ENCODE measurements around the gene BMP6. TPM values are rescaled to one million over a fixed set of nuclear protein-coding genes. Genes with fewer than 3 reads are reported as not detected.

Gene BMP6
- total RNA-seq, 4 donors from 2014 or later, result 1.8 to 7.4 (median 3.8) TPM

DNA sequence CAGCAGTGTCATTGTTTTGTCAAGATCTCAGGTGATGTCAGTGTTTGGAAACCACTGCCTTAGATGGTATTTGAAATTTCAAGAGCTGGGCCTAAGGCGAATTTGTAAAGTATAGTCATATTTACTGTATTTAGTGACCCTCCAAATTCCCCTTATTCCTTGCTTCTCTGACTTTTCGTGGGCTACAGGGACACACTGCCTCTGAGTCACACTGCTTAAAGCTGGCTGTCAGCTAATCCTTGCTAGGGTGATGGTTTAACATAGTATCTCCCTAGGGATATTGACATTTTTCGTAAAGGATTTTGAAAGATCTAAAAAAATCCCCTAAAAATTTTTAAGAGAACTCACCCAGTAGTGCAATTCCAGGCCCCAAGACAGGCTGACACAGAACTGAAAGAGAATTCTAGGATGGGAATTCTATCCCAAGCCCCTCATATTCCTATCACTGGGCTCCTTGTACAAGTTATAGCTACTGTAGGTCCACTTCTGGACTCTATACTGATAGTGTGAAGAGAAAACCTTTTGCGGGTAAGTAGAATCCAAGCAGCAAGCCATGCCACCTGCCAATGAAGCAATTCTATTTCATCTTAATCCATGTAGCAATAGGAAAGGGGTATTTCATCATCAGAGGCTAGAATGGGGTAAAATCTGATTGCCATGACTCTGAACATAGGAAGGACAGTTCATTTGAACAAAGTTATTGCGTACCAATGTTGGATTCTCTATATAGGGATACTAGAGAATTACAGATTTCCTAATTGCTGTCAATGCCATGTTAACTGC is 4.3 kb downstream of the BMP6 start:
- Histone ChIP-seq H3K4me1 (peaks cover 37% of the 10 kb centered on the region), H3K36me3 (no peaks in the 10 kb centered on the region), H3K27me3 (peaks cover 87% of the 10 kb centered on the region), H3K9me3 (no peaks in the 10 kb centered on the region), H3K4me3 (no peak overlapping the region), H3K27ac (no peak overlapping the region)
- 86% methylated on average over 5 of the region's 5 CpGs for WGBS
- no peak for DNase-seq (ENCODE audit: low spot score in 2 of 2)
- no peak for TF ChIP-seq EP300 (IDR thresholded peaks at IDR 0.05)

DNA sequence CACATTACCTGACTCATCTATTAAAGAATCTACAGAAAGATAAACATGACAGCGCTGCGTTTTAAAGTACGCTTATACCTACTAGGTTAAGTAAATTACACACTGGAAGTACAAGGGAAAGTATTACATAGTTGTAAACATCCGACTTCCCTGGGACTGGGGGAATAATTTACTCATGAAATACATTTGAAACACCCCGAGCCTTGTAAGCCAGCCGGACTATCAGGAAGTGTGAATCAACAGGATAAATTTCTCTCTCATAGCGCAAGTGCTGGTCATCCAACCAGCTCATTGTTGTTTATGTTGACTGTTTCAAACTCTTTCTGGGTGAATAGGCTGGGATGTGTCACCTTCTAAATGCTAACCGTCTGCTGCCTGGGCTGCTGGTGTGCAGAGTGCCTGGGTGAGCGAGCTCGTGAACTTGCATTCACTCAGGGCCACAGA is 4.9 kb downstream of the BMP6 start:
- Histone ChIP-seq H3K27ac (no peak overlapping the region), H3K4me1 (peaks cover 33% of the 10 kb centered on the region), H3K27me3 (peaks cover 82% of the 10 kb centered on the region), H3K4me3 (no peak overlapping the region), H3K9me3 (no peaks in the 10 kb centered on the region), H3K36me3 (no peaks in the 10 kb centered on the region)
- TF ChIP-seq, protein P1, sequence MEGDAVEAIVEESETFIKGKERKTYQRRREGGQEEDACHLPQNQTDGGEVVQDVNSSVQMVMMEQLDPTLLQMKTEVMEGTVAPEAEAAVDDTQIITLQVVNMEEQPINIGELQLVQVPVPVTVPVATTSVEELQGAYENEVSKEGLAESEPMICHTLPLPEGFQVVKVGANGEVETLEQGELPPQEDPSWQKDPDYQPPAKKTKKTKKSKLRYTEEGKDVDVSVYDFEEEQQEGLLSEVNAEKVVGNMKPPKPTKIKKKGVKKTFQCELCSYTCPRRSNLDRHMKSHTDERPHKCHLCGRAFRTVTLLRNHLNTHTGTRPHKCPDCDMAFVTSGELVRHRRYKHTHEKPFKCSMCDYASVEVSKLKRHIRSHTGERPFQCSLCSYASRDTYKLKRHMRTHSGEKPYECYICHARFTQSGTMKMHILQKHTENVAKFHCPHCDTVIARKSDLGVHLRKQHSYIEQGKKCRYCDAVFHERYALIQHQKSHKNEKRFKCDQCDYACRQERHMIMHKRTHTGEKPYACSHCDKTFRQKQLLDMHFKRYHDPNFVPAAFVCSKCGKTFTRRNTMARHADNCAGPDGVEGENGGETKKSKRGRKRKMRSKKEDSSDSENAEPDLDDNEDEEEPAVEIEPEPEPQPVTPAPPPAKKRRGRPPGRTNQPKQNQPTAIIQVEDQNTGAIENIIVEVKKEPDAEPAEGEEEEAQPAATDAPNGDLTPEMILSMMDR (IDR thresholded peaks at IDR 0.05), result no peak
- no peak for TF ChIP-seq POLR2AphosphoS5 (IDR thresholded peaks at IDR 0.05)
- TF ChIP-seq POLR2A (IDR thresholded peaks at IDR 0.05), result no peak
- TF ChIP-seq EP300 (IDR thresholded peaks at IDR 0.05), result no peak
- DNase-seq (ENCODE audit: low spot score in 2 of 2), result no peak
- WGBS, result 83% methylated on average over 10 of the region's 10 CpGs

DNA sequence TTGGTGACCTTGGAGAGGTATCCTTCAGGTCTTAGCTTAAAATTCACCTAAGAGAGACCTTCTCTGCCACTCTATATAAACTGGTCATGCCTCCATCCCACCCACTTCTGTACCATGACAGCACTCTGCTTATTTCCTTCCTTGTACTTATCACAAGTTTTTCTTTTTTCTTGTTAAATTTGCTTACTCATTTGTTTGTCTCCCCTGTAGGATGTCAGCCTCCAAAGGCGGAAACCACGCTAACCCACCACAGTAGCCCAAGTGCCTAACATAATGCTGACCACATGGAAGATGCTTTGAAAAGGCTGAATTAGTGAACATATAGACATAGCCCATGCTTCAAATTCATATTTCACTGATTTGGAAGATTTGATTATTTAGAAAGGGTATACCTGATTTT is 5.4 kb downstream of the BMP6 start:
- Histone ChIP-seq H3K36me3 (no peaks in the 10 kb centered on the region), H3K4me3 (no peak overlapping the region), H3K27me3 (peaks cover 79% of the 10 kb centered on the region), H3K9me3 (no peaks in the 10 kb centered on the region), H3K4me1 (peaks cover 28% of the 10 kb centered on the region), H3K27ac (no peak overlapping the region)
- TF ChIP-seq EP300 (IDR thresholded peaks at IDR 0.05) (no peak), POLR2AphosphoS5 (IDR thresholded peaks at IDR 0.05) (no peak), POLR2A (IDR thresholded peaks at IDR 0.05) (no peak)
- TF ChIP-seq, protein P1 (IDR thresholded peaks at IDR 0.05), result no peak
- no peak for DNase-seq (ENCODE audit: low spot score in 2 of 2)
- WGBS, result 76% methylated on average over 2 of the region's 2 CpGs

DNA sequence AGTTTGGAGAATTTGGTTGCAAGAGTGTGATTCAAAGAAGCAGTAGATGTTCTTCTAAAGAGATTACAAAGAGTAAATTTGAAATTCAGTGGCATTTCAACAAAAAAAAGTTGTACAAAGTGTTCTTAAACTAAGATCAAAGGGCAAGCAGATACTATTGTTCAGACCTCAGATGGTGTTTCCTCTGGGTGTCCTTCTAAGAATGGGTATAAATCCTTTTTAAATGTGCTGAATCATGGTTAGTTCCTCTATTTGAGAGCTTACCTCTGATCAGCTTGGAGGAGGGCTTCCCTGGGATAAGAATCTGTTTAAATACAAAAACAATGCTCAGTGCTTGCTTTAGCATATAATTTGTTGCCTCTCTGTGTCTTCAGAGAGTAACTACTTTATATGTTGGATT is 6.3 kb downstream of the BMP6 start:
- Histone ChIP-seq H3K4me1 (peaks cover 19% of the 10 kb centered on the region), H3K36me3 (no peaks in the 10 kb centered on the region), H3K27me3 (peaks cover 70% of the 10 kb centered on the region), H3K27ac (no peak overlapping the region), H3K4me3 (no peak overlapping the region), H3K9me3 (no peaks in the 10 kb centered on the region)
- TF ChIP-seq POLR2AphosphoS5 (IDR thresholded peaks at IDR 0.05), result no peak
- TF ChIP-seq, protein P1 (IDR thresholded peaks at IDR 0.05), result no peak
- no peak for TF ChIP-seq EP300 (IDR thresholded peaks at IDR 0.05)
- TF ChIP-seq POLR2A (IDR thresholded peaks at IDR 0.05), result no peak
- DNase-seq (ENCODE audit: low spot score in 2 of 2), result no peak

DNA sequence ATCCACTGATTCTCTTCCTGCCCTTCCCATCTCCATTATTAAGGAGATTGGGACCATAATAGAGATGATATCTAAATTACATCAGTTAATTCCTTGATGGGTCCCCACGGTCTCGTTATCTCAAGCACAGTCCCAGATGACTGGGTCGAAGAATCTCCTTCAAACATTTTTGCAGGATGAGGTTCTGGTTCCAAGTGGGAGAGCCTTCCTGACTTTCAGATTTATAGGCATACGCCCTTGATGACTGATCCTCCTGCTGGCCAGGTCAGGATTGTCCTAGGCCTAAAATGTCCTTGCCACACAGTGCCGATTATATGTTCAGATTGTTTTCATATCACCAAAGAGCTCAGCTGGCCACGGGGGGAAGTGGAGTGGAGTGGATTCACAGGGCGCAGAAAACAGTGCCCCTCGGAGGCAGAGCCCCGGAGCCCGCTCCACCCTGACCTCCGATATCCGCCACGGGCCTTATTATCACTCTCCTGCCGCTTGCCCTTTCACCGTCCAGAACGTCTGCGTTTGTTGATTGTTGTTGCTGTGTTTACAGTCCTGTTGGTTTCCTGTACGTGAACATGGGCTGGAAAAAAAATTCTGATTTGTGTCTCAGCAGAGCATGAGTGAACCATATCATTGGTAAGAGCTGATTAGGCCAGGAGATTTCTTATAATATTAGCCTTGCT is 8.9 kb downstream of the BMP6 start:
- TF ChIP-seq POLR2A (IDR thresholded peaks at IDR 0.05) (no peak), EP300 (IDR thresholded peaks at IDR 0.05) (no peak), POLR2AphosphoS5 (IDR thresholded peaks at IDR 0.05) (no peak)
- TF ChIP-seq, protein P1 (IDR thresholded peaks at IDR 0.05), result no peak
- WGBS, result 84% methylated on average over 18 of the region's 18 CpGs
- no peak for DNase-seq (ENCODE audit: low spot score in 2 of 2)
- no peak overlapping the region for H3K4me3 ChIP-seq
- H3K36me3 ChIP-seq, result no peaks in the 10 kb centered on the region
- H3K4me1 ChIP-seq, result no peaks in the 10 kb centered on the region
- H3K27ac ChIP-seq, result no peak overlapping the region
- H3K27me3 ChIP-seq, result peaks cover 44% of the 10 kb centered on the region
- no peaks in the 10 kb centered on the region for H3K9me3 ChIP-seq
